Cardiac atrium fibroblast (primary cell): Measurements from ENCODE around the gene SRPRA. TPM values are rescaled to one million over a fixed set of nuclear protein-coding genes. Genes with fewer than 3 reads are reported as not detected.

Source experiments
- total RNA-seq: library from RNA; depleted of rRNA; stranded (reverse); fragments of >200 nt; gene quantifications from 2 replicates; pipeline ENCODE4 v1.2.3, GENCODE V29; 2015

The SRPRA gene, protein sequence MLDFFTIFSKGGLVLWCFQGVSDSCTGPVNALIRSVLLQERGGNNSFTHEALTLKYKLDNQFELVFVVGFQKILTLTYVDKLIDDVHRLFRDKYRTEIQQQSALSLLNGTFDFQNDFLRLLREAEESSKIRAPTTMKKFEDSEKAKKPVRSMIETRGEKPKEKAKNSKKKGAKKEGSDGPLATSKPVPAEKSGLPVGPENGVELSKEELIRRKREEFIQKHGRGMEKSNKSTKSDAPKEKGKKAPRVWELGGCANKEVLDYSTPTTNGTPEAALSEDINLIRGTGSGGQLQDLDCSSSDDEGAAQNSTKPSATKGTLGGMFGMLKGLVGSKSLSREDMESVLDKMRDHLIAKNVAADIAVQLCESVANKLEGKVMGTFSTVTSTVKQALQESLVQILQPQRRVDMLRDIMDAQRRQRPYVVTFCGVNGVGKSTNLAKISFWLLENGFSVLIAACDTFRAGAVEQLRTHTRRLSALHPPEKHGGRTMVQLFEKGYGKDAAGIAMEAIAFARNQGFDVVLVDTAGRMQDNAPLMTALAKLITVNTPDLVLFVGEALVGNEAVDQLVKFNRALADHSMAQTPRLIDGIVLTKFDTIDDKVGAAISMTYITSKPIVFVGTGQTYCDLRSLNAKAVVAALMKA
- total RNA-seq, result 112 and 118 TPM in 2 replicates

DNA sequence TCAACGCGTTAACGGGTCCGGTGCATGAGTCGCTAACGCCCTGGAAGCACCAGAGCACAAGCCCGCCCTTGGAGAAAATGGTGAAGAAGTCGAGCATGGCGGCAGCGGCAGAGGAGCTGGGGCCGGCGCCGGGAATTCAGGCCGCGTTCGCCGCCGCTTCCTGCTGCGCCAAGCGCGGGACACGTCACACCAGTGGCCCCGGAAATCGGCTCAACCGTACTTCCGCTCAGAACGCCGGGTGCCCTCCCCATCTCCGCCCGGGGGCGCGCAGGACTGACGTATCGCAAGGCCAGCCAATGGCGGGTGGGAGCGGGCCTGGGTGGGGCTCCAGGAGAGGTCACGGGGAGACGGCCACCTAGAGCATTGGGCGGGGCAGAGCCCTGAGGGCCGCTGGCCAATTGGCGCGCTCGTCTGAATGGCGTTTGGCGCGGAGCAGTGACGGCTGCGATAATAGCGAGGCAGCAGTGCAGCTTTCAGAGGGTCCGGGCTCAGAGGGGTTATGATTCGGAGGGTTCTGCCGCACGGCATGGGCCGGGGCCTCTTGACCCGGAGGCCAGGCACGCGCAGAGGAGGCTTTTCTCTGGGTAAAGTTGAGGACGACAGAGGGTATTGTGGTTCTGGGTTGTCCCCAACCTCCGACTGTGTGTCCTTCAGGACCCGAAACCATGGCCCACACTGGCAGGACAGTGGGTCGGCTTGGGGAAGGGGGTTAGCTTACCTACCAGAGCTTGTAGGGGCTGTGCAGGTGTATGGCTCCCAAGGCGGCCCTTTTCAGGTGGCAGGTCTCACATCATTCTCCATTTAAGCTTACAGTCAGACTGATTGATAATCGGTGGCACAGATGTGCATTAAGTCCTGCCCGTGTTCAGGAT, at the start of gene SRPRA, which contains the start of gene FOXRED1:
Gene SRPRA (minus strand): TSS at position 188 of the 872 bp plus-strand sequence. CDS start 91 bp downstream, at position 97.
Gene FOXRED1 (plus strand): TSS at position 447 of the 872 bp plus-strand sequence. CDS start 53 bp downstream, at position 500.

DNA sequence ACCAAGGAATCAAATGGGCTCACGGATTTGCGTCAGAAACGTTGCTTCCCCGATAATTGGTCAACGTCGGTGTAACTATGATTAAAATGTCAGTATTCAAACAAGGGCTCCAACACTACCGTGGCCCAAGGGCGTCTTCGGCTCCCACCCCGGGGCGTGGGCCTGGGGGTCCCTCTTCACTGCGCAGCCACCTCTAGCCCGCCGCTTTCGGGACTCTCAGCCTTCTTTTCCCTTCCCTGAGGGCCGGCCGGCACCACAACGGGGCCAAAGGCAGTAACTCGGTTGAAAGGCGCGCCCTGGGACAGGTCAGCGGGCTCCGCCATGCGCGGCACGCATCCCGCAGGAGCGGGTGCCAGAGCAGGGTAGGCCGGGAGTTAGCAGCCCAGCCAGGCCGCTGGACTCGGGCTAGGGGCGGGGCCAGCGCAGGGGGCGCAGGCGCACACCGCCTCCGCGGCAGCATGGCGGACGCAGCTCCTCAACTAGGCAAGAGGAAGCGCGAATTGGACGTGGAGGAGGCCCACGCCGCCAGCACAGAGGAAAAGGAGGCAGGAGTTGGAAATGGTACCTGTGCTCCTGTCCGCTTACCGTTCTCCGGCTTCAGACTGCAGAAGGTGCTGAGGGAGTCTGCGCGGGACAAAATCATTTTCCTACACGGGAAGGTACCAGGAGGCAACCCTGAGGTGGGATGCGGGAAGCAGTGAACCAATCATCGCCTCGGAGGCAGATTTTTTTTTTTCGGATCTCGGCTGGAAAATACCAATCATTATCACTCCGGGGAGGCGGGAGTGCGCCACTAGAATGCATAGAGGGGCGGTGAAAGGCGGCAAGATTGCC, 35.1 kb upstream of the SRPRA start, which contains the start of gene DCPS:
Gene DCPS (plus strand): TSS at position 438 of the 834 bp plus-strand sequence. CDS start 21 bp downstream, at position 459.

DNA sequence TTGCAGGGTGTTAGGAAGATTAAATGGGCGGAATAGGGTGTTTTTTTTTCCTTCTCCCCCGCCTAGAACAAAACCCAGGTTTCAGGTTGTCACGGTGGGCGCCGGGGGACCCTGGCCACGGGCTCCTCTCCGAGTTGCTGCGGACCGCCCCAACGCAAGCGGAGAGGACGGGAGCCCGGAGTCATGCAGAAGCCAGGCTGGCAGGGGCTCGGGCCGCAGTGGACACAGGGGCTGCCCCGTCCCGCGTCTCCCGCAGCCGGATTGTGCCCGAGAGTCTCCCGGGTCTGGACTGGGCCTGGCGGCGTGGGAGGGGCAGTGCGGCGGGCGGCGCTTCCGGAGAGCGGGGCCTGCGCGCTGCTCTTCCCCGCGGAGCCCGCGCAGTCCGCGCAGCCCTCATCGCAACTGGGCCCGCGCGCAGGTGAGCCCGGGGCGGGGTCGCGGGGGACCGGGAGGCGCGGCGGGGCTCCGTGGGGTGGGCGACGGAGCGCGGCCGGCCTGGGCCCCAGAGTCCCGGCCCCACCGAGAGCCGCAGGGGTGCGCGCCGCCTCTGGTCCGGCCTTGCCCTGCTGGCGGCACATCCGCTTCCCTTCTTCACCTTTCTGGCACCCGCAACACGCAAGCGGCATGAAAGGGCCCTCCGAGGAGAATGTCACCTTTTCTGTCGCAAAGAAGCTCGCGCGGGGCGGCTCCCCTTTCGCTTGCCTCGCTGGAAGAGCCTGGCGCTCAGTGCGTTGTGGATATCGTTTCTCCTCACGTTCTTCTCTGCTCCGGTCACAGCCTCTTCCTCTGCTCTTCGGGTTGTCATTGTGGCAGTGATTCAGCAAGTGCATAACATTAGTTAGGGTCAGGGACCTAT, 14.3 kb upstream of the SRPRA start, which contains the start of gene TIRAP:
Gene TIRAP (plus strand): TSS at position 358 of the 856 bp plus-strand sequence. CDS start 7,802 bp downstream, outside the sequence.

Other genes starting within 250 kb of the SRPRA start
- gene CDON, start 206.0 kb downstream of the SRPRA start, total RNA-seq, result 21.8 and 29.6 TPM in 2 replicates
- 11.5 and 18.2 TPM in 2 replicates for gene RPUSD4, start 57.2 kb downstream of the SRPRA start, total RNA-seq
- gene FAM118B, start 57.1 kb downstream of the SRPRA start, total RNA-seq, result 11.7 and 13.9 TPM in 2 replicates
- gene FOXRED1, start 259 bp upstream of the SRPRA start, total RNA-seq, result 11.6 and 27.1 TPM in 2 replicates
- 3.8 and 6.0 TPM in 2 replicates for gene TIRAP, start 14.2 kb upstream of the SRPRA start, total RNA-seq
- gene DCPS, start 35.2 kb upstream of the SRPRA start, total RNA-seq, result 11.0 and 14.6 TPM in 2 replicates
- 43.1 and 78.9 TPM in 2 replicates for gene ST3GAL4, start 86.8 kb upstream of the SRPRA start, total RNA-seq